HG02885 (cell line): ENCODE data around the gene VILL.

Source experiments
- ATAC-seq: cut with Tn5 transposase; IDR thresholded peaks from one replicate; pipeline ENCODE4 v1.9.1; 2021; ENCODE audit warnings: mild to moderate bottlenecking; ENCODE audit not compliant: unreplicated experiment, poor library complexity

VILL gene

GRCh38 chr3:37997791-37998370 is 7.3 kb downstream of the VILL start:
- ATAC-seq: no peak

- no peak for ATAC-seq
These were observed 9.2 kb downstream of the VILL start for GRCh38 chr3:37999836-38000235.

- no peak for ATAC-seq
These were observed 9.8 kb downstream of the VILL start for GRCh38 chr3:38000242-38000916.

GRCh38 chr3:38000965-38001455 is 10.4 kb downstream of the VILL start:
- no peak for ATAC-seq

- ATAC-seq: no peak
These were observed 11.0 kb downstream of the VILL start for GRCh38 chr3:38001456-38002081.

- no peak for ATAC-seq
These were observed 11.8 kb downstream of the VILL start for GRCh38 chr3:38002291-38002876.

GRCh38 chr3:38002940-38003339 is 12.4 kb downstream of the VILL start:
- ATAC-seq: no peak

GRCh38 chr3:38003371-38003816 is 12.8 kb downstream of the VILL start:
- peak; percentile 29 for ATAC-seq

- no peak for ATAC-seq
These were observed 13.3 kb downstream of the VILL start for GRCh38 chr3:38003817-38004414.

GRCh38 chr3:38004415-38005075 is 14.0 kb downstream of the VILL start:
- peak; percentile 76 for ATAC-seq

GRCh38 chr3:38005076-38006020 is 14.8 kb downstream of the VILL start:
- no peak for ATAC-seq

- ATAC-seq: no peak
These were observed 15.4 kb downstream of the VILL start for GRCh38 chr3:38006031-38006430.

GRCh38 chr3:38006445-38006995 is 15.9 kb downstream of the VILL start:
- ATAC-seq: no peak

- ATAC-seq: no peak
These were observed 17.1 kb downstream of the VILL start for GRCh38 chr3:38007754-38008090.

- ATAC-seq: no peak
These were observed 17.7 kb downstream of the VILL start for GRCh38 chr3:38008191-38008701.

GRCh38 chr3:38008971-38009580 is 18.5 kb downstream of the VILL start:
- no peak for ATAC-seq

GRCh38 chr3:38009807-38010591 is 19.4 kb downstream of the VILL start:
- ATAC-seq: no peak

- ATAC-seq: no peak
These were observed 20.5 kb downstream of the VILL start for GRCh38 chr3:38011111-38011510.
